Astrocyte (in vitro differentiated cells and primary cell): ENCODE measurements around the gene GPR6. TPM values are rescaled to one million over a fixed set of nuclear protein-coding genes. Genes with fewer than 3 reads are reported as not detected.

Experiments used
- DNase-seq: peaks from one replicate; pipeline ENCODE4 v3.0.0-alpha.2; 2010; ENCODE audit warnings: low read depth
- FAIRE-seq: peaks from 2 replicates; lab custom pipeline; 2011; peaks lifted over from hg19 to GRCh38; lab: Jason Lieb, UNC
- H2AFZ ChIP-seq: 2 replicates; pipeline ENCODE4 v1.6.0; 2012; ENCODE audit warnings: low read depth, low read length, inconsistent platforms
- H3K27ac ChIP-seq: 2 replicates; pipeline ENCODE4 v1.5.1; 2011; ENCODE audit warnings: low read depth, low read length, inconsistent platforms
- H3K27me3 ChIP-seq: 2 replicates; pipeline ENCODE4 v1.6.0; 2011; ENCODE audit warnings: low read length, inconsistent platforms; ENCODE audit not compliant: insufficient read depth
- H3K36me3 ChIP-seq: 2 replicates; pipeline ENCODE4 v1.5.1; 2011; ENCODE audit warnings: low read length, inconsistent platforms; ENCODE audit not compliant: insufficient read depth
- H3K4me1 ChIP-seq: 2 replicates; pipeline ENCODE4 v1.5.1; 2011; ENCODE audit warnings: low read length, inconsistent platforms; ENCODE audit not compliant: insufficient read depth
- H3K4me2 ChIP-seq: 2 replicates; pipeline ENCODE4 v1.6.0; 2012; ENCODE audit warnings: low read length, inconsistent platforms
- H3K4me3 ChIP-seq: 2 replicates; pipeline ENCODE4 v1.5.1; 2011; ENCODE audit warnings: low read depth, mild to moderate bottlenecking, low read length, inconsistent platforms; ENCODE audit not compliant: insufficient read depth
- H3K79me2 ChIP-seq: 2 replicates; pipeline ENCODE4 v1.6.0; 2012; ENCODE audit warnings: mild to moderate bottlenecking, low read length, inconsistent platforms; ENCODE audit not compliant: insufficient read depth
- H3K9ac ChIP-seq: 2 replicates; pipeline ENCODE4 v1.6.0; 2012; ENCODE audit warnings: mild to moderate bottlenecking, low read length, inconsistent platforms
- H3K9me3 ChIP-seq: 2 replicates; pipeline ENCODE4 v1.5.1; 2012; ENCODE audit warnings: low read depth, mild to moderate bottlenecking, low read length, inconsistent platforms; ENCODE audit not compliant: insufficient read depth
- H4K20me1 ChIP-seq: 2 replicates; pipeline ENCODE4 v1.6.0; 2012; ENCODE audit warnings: low read length, inconsistent platforms; ENCODE audit not compliant: insufficient read depth
- H3K27ac Mint-ChIP-seq: one replicate; pipeline ENCODE4 v1.8.0; 2021; ENCODE audit warnings: mild to moderate bottlenecking, mixed read lengths; ENCODE audit not compliant: unreplicated experiment
- H3K27me3 Mint-ChIP-seq: one replicate; pipeline ENCODE4 v1.8.0; 2021; ENCODE audit warnings: low read depth, mixed read lengths; ENCODE audit not compliant: unreplicated experiment
- H3K36me3 Mint-ChIP-seq: one replicate; pipeline ENCODE4 v1.8.0; 2021; ENCODE audit warnings: low read depth, mixed read lengths; ENCODE audit not compliant: unreplicated experiment
- H3K4me1 Mint-ChIP-seq: one replicate; pipeline ENCODE4 v1.8.0; 2021; ENCODE audit warnings: low read depth, mixed read lengths; ENCODE audit not compliant: unreplicated experiment
- H3K4me3 Mint-ChIP-seq: one replicate; pipeline ENCODE4 v1.8.0; 2021; ENCODE audit warnings: mild to moderate bottlenecking, moderate library complexity, mixed read lengths; ENCODE audit not compliant: unreplicated experiment
- H3K9me3 Mint-ChIP-seq: one replicate; pipeline ENCODE4 v1.8.0; 2021; ENCODE audit warnings: mild to moderate bottlenecking, mixed read lengths; ENCODE audit not compliant: unreplicated experiment
- CTCF ChIP-seq: IDR thresholded peaks from 2 replicates; pipeline ENCODE4 v1.5.1; 2011; ENCODE audit warnings: low read depth, mild to moderate bottlenecking, inconsistent platforms, low read length, moderate library complexity; ENCODE audit not compliant: insufficient read depth
- EZH2 ChIP-seq: IDR thresholded peaks from 2 replicates; pipeline ENCODE4 v1.6.1; 2012; ENCODE audit warnings: mild to moderate bottlenecking, low read length, inconsistent platforms; ENCODE audit not compliant: insufficient read depth
- total RNA-seq: library from RNA; stranded (reverse); gene quantifications from 2 replicates; pipeline ENCODE4 v1.2.1, GENCODE V29; 2021

The GPR6 gene
- total RNA-seq, 1 donor from 2014 or later, result not detected

GRCh38 chr6:109999740-110000139, 21.6 kb downstream of the GPR6 start:
- Histone ChIP-seq H3K9ac (no peak overlapping the region), H2AFZ (no peak overlapping the region), H3K27ac (no peak overlapping the region), H3K36me3 (no peaks in the 10 kb centered on the region), H3K4me1 (no peaks in the 10 kb centered on the region), H3K79me2 (no peaks in the 10 kb centered on the region), H3K4me3 (no peak overlapping the region), H3K4me2 (no peak overlapping the region), H3K9me3 (no peaks in the 10 kb centered on the region), H4K20me1 (no peaks in the 10 kb centered on the region), H3K27me3 (no peaks in the 10 kb centered on the region)
- TF ChIP-seq EZH2, result no peak
- TF ChIP-seq CTCF, result no peak
- H3K9me3 Mint-ChIP-seq, result peaks cover 2% of the 10 kb centered on the region
- H3K4me1 Mint-ChIP-seq, result no peaks in the 10 kb centered on the region
- H3K27ac Mint-ChIP-seq, result no peak overlapping the region
- FAIRE-seq, result no peak
- peaks cover 21% of the 10 kb centered on the region for H3K27me3 Mint-ChIP-seq
- H3K4me3 Mint-ChIP-seq, result no peak overlapping the region
- no peaks in the 10 kb centered on the region for H3K36me3 Mint-ChIP-seq
- DNase-seq, result no peak

- Histone ChIP-seq H3K36me3 (no peaks in the 10 kb centered on the region), H3K27me3 (no peaks in the 10 kb centered on the region), H3K4me2 (no peak overlapping the region), H3K27ac (no peak overlapping the region), H3K9me3 (no peaks in the 10 kb centered on the region), H4K20me1 (no peaks in the 10 kb centered on the region), H3K4me1 (no peaks in the 10 kb centered on the region), H3K4me3 (no peak overlapping the region), H2AFZ (no peak overlapping the region), H3K79me2 (no peaks in the 10 kb centered on the region), H3K9ac (no peak overlapping the region)
- no peak for TF ChIP-seq CTCF
- no peak for TF ChIP-seq EZH2
- Mint-ChIP-seq H3K27ac (no peak overlapping the region), H3K27me3 (peaks cover 21% of the 10 kb centered on the region), H3K36me3 (no peaks in the 10 kb centered on the region), H3K9me3 (peaks cover 2% of the 10 kb centered on the region), H3K4me1 (no peaks in the 10 kb centered on the region), H3K4me3 (no peak overlapping the region)
- FAIRE-seq (no peak), DNase-seq (no peak)
These were observed 24.6 kb downstream of the GPR6 start for GRCh38 chr6:110002676-110003075.

DNA sequence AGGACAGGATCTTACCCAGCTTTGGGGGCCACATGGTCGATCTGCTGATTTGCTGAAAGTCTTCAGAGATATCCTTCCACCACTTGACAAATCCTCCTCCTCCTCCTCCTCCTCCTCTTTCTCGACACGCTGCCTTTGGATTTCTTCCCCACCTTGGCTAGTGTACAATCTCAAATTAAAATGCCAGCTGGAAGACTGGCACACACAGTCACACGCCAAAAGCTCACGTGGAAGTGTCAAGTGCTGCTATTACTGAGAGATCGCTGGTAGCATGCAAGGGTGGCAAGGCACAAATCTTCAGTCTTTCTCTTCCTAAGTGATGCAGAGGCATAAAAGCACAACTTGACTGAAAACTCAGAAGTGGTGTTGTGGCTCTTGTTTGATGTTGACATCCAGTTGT, 35.3 kb downstream of the GPR6 start:
- Histone ChIP-seq H3K9ac (no peak overlapping the region), H3K36me3 (no peaks in the 10 kb centered on the region), H3K27me3 (peaks cover 2% of the 10 kb centered on the region), H3K4me3 (no peak overlapping the region), H2AFZ (no peak overlapping the region), H3K27ac (no peak overlapping the region), H3K4me2 (no peak overlapping the region), H4K20me1 (no peaks in the 10 kb centered on the region), H3K9me3 (no peaks in the 10 kb centered on the region), H3K4me1 (no peaks in the 10 kb centered on the region), H3K79me2 (no peaks in the 10 kb centered on the region)
- H3K27me3 Mint-ChIP-seq, result peaks cover 21% of the 10 kb centered on the region
- no peaks in the 10 kb centered on the region for H3K4me1 Mint-ChIP-seq
- H3K27ac Mint-ChIP-seq, result no peak overlapping the region
- no peak overlapping the region for H3K4me3 Mint-ChIP-seq
- H3K36me3 Mint-ChIP-seq, result no peaks in the 10 kb centered on the region
- H3K9me3 Mint-ChIP-seq, result peaks cover 2% of the 10 kb centered on the region
- TF ChIP-seq EZH2 (no peak), CTCF (no peak)
- FAIRE-seq (no peak), DNase-seq (no peak)
